Measurements from ENCODE around the gene GAL3ST3. TPM values are rescaled to one million over a fixed set of nuclear protein-coding genes. Genes with fewer than 3 reads are reported as not detected.

Gene GAL3ST3
- total RNA-seq, 1 donor from 2014 or later = 0.94 TPM

DNA sequence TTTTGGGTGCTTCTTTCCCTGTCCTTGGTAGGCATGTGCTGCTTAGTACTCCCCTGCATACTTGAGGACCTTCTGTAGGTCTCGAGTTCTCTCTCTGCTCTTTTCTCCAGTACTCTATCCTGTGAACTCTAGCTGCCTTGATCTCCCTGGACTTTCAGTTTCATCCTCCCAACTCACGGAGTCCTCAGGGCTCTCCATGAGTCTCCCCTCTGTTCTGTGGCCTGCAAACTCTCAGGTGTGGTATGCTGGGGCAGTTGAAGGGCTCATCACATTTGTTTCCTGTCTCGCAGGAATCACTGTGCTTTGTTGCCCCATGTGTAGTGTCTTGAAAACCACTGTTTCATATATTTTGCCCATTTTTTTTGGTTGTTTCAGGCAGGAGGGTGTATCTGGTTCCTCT lies 17.8 kb upstream of the GAL3ST3 start:
- TF ChIP-seq, protein P1, sequence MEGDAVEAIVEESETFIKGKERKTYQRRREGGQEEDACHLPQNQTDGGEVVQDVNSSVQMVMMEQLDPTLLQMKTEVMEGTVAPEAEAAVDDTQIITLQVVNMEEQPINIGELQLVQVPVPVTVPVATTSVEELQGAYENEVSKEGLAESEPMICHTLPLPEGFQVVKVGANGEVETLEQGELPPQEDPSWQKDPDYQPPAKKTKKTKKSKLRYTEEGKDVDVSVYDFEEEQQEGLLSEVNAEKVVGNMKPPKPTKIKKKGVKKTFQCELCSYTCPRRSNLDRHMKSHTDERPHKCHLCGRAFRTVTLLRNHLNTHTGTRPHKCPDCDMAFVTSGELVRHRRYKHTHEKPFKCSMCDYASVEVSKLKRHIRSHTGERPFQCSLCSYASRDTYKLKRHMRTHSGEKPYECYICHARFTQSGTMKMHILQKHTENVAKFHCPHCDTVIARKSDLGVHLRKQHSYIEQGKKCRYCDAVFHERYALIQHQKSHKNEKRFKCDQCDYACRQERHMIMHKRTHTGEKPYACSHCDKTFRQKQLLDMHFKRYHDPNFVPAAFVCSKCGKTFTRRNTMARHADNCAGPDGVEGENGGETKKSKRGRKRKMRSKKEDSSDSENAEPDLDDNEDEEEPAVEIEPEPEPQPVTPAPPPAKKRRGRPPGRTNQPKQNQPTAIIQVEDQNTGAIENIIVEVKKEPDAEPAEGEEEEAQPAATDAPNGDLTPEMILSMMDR (IDR thresholded peaks at IDR 0.05) = no peak
- Mint-ChIP-seq H3K36me3 (ENCODE audit: unreplicated experiment) (peaks cover 60% of the 10 kb centered on the region), H3K4me3 (ENCODE audit: unreplicated experiment) (no peak overlapping the region), H3K27ac (ENCODE audit: unreplicated experiment) (peak overlapping the region; percentile 31), H3K27me3 (ENCODE audit: unreplicated experiment) (no peaks in the 10 kb centered on the region), H3K4me1 (ENCODE audit: unreplicated experiment) (peaks cover 23% of the 10 kb centered on the region), H3K9me3 (ENCODE audit: unreplicated experiment) (no peaks in the 10 kb centered on the region)
- no peak for DNase-seq (ENCODE audit: extremely low spot score, unreplicated experiment)

DNA sequence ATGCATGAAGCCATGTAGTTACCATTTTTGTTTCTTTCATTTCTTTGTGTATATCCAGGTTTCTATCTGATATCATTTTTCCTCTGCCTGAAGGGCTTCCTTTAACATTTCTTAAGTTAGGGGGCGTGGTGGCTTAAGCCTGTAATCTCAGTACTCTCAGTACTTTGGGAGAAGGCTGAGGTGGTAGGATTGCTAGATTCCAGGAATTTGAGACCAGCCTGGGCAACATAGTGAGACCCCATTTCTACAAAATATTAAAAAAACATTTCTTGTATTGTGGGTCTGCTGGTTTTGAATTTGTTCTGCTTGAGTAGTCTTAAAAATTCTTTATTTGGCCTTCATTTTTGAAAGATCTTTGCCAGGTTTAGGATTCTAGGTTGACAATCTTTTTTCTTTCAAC lies 15.6 kb upstream of the GAL3ST3 start:
- H3K36me3 Mint-ChIP-seq (ENCODE audit: unreplicated experiment) = peaks cover 75% of the 10 kb centered on the region

DNA sequence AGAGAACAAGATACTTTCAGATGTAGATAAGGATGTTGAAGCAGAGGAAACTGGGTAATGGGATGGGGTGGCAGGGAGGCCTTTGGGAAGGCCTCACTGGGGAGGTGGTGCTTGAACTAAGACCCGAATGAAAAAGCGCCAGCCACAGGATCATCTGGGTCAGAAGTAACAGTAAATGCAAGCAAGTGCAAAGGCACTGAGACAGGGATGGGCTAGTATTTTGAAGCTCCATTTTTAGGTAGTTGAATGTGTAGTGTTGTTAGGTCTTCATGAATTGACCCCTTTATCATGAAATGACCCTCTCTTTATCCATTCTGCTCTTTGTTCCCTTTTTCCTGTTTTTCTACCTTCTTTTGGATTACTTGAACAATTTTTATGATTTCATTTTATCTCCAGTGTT lies 14.9 kb upstream of the GAL3ST3 start:
- H3K27me3 Mint-ChIP-seq (ENCODE audit: unreplicated experiment) = no peaks in the 10 kb centered on the region
- H3K9me3 Mint-ChIP-seq (ENCODE audit: unreplicated experiment) = no peaks in the 10 kb centered on the region
- DNase-seq (ENCODE audit: extremely low spot score, unreplicated experiment) = no peak
- H3K4me1 Mint-ChIP-seq (ENCODE audit: unreplicated experiment) = peaks cover 8% of the 10 kb centered on the region
- no peak overlapping the region for H3K27ac Mint-ChIP-seq (ENCODE audit: unreplicated experiment)
- H3K4me3 Mint-ChIP-seq (ENCODE audit: unreplicated experiment) = no peak overlapping the region
- TF ChIP-seq, protein P1 (IDR thresholded peaks at IDR 0.05) = no peak
- peaks cover 74% of the 10 kb centered on the region for H3K36me3 Mint-ChIP-seq (ENCODE audit: unreplicated experiment)

More for the DNA sequence above, 15.6 kb upstream of the GAL3ST3 start:
- no peak for DNase-seq (ENCODE audit: extremely low spot score, unreplicated experiment)
- H3K4me3 Mint-ChIP-seq (ENCODE audit: unreplicated experiment) = no peak overlapping the region
- H3K27ac Mint-ChIP-seq (ENCODE audit: unreplicated experiment) = no peak overlapping the region
- no peaks in the 10 kb centered on the region for H3K9me3 Mint-ChIP-seq (ENCODE audit: unreplicated experiment)
- no peaks in the 10 kb centered on the region for H3K27me3 Mint-ChIP-seq (ENCODE audit: unreplicated experiment)
- TF ChIP-seq, protein P1 (IDR thresholded peaks at IDR 0.05) = no peak
- H3K4me1 Mint-ChIP-seq (ENCODE audit: unreplicated experiment) = peaks cover 15% of the 10 kb centered on the region

DNA sequence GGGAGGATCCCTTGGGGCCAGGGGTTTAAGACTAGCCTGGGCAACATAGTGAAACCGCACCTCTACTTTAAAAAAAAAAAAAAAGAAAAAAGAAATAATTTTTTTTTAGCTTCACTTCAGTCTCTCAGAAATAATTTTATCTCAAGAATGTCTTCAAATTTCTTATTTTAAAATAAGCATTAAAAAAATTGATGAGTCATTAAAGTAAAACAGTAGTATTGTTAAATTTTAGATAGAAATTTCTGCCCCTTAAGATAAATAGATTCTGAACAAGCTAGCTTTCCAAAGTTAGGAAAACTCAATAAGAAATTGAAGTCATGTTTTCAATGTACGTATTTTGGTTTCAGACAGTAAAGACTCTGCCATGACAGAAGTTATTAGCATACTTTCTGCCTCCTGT lies 13.4 kb upstream of the GAL3ST3 start:
- H3K9me3 Mint-ChIP-seq (ENCODE audit: unreplicated experiment) = no peaks in the 10 kb centered on the region
- H3K4me3 Mint-ChIP-seq (ENCODE audit: unreplicated experiment) = no peak overlapping the region
- H3K4me1 Mint-ChIP-seq (ENCODE audit: unreplicated experiment) = no peaks in the 10 kb centered on the region
- no peak overlapping the region for H3K27ac Mint-ChIP-seq (ENCODE audit: unreplicated experiment)
- H3K36me3 Mint-ChIP-seq (ENCODE audit: unreplicated experiment) = peaks cover 74% of the 10 kb centered on the region
- TF ChIP-seq, protein P1 (IDR thresholded peaks at IDR 0.05) = no peak
- H3K27me3 Mint-ChIP-seq (ENCODE audit: unreplicated experiment) = no peaks in the 10 kb centered on the region
- no peak for DNase-seq (ENCODE audit: extremely low spot score, unreplicated experiment)

DNA sequence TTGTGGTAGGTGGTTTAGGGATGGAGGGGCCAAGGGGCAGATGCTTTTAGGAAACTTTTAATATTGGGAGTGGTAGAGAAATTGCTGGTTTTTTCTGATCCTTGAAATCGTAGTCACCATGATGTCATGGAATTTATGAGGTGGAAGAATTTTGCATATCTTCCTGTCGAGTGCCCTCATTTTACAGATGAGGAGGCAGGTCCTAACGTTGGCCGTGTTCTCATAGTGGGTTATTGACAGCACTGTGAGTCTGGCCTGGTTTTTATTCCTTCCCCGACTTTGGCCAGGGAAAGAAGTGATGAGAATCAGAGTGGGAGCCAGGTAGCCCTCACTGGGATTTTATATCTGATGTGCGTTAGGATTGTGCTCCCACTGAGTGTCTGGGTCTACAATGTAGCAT lies 12.3 kb upstream of the GAL3ST3 start:
- no peaks in the 10 kb centered on the region for H3K4me1 Mint-ChIP-seq (ENCODE audit: unreplicated experiment)
- H3K4me3 Mint-ChIP-seq (ENCODE audit: unreplicated experiment) = no peak overlapping the region
- H3K36me3 Mint-ChIP-seq (ENCODE audit: unreplicated experiment) = peaks cover 71% of the 10 kb centered on the region
- H3K27me3 Mint-ChIP-seq (ENCODE audit: unreplicated experiment) = no peaks in the 10 kb centered on the region
- TF ChIP-seq, protein P1 (IDR thresholded peaks at IDR 0.05) = no peak
- no peaks in the 10 kb centered on the region for H3K9me3 Mint-ChIP-seq (ENCODE audit: unreplicated experiment)
- no peak overlapping the region for H3K27ac Mint-ChIP-seq (ENCODE audit: unreplicated experiment)
- DNase-seq (ENCODE audit: extremely low spot score, unreplicated experiment) = no peak
